ENCODE results near the gene HOTAIR.

The HOTAIR gene

GRCh38 chr12:53974084-53975063, at the start of gene HOTAIR:
Gene HOTAIR (minus strand): TSS chr12:53974954.
- DNase-seq = no peak

- no peak for DNase-seq
Observed at GRCh38 chr12:54024127-54024526, 49.4 kb upstream of the HOTAIR start.

- no peak for DNase-seq
Observed at GRCh38 chr12:54022960-54023884, 48.5 kb upstream of the HOTAIR start.

- no peak for DNase-seq
Observed at GRCh38 chr12:54021432-54022013, 46.8 kb upstream of the HOTAIR start.

- DNase-seq = no peak
Observed at GRCh38 chr12:54020591-54021405, 46.0 kb upstream of the HOTAIR start.

GRCh38 chr12:54019924-54020590, 45.3 kb upstream of the HOTAIR start:
- DNase-seq = no peak

GRCh38 chr12:54019091-54019811, 44.5 kb upstream of the HOTAIR start:
- no peak for DNase-seq

- no peak for DNase-seq
Observed at GRCh38 chr12:54018468-54018984, 43.8 kb upstream of the HOTAIR start.

- peak; percentile 20 to 56 (median 50) for DNase-seq
Observed at GRCh38 chr12:54017878-54018467, 43.2 kb upstream of the HOTAIR start.

GRCh38 chr12:54017027-54017788, 42.5 kb upstream of the HOTAIR start:
- DNase-seq = no peak

GRCh38 chr12:54016478-54016964, 41.8 kb upstream of the HOTAIR start:
- DNase-seq = no peak

GRCh38 chr12:54016051-54016450, 41.3 kb upstream of the HOTAIR start:
- no peak for DNase-seq

GRCh38 chr12:54015018-54015931, 40.5 kb upstream of the HOTAIR start:
- DNase-seq = no peak

- no peak for DNase-seq
Observed at GRCh38 chr12:54014377-54015017, 39.7 kb upstream of the HOTAIR start.

- DNase-seq = no peak
Observed at GRCh38 chr12:54012631-54013409, 38.1 kb upstream of the HOTAIR start.

GRCh38 chr12:54011665-54012532, 37.1 kb upstream of the HOTAIR start:
- no peak for DNase-seq
